HepG2 (cell line): ENCODE data around the gene RTN4. TPM values are rescaled to one million over a fixed set of nuclear protein-coding genes. Genes with fewer than 3 reads are reported as not detected.

ENCODE experiments used
- AHDC1 ChIP-seq: sonication (generic); formaldehyde crosslinking; IDR thresholded peaks from 2 replicates; pipeline ENCODE4 v1.5.1; 2020; ENCODE audit warnings: mild to moderate bottlenecking, missing genetic modification reagents, borderline replicate concordance
- ESRRA ChIP-seq: sonication (generic); formaldehyde crosslinking; IDR thresholded peaks from 2 replicates; pipeline ENCODE4 v1.5.1; 2020; ENCODE audit warnings: mild to moderate bottlenecking, low read depth, missing genetic modification reagents
- NKX3-1 ChIP-seq: sonication (generic); formaldehyde crosslinking; IDR thresholded peaks from 2 replicates; pipeline ENCODE4 v1.5.0; 2020; ENCODE audit warnings: missing genetic modification reagents
- RXRB ChIP-seq: IDR thresholded peaks from 2 replicates; pipeline ENCODE4 v1.6.1; 2016; ENCODE audit warnings: borderline replicate concordance, missing genetic modification reagents, missing compliant biosample characterization
- ZNF121 ChIP-seq: sonication (generic); formaldehyde crosslinking; IDR thresholded peaks from 2 replicates; pipeline ENCODE4 v1.5.0; 2020; ENCODE audit warnings: mild to moderate bottlenecking, missing genetic modification reagents
- ZNF143 ChIP-seq: sonication (generic); formaldehyde crosslinking; IDR thresholded peaks from 2 replicates; pipeline ENCODE4 v1.4.0; 2020; ENCODE audit warnings: missing genetic modification reagents
- polyA plus RNA-seq, 8 experiments: library from polyadenylated mRNA; depleted of rRNA in 3 of 8; stranded (reverse) in 7 of 8; unstranded in 1 of 8; fragments of >200 nt; fragmentation: Illumina TruSeq in 4 of 8; extraction: Trizol in 4 of 8; gene quantifications; 2 replicates each; pipeline versions ENCODE4 v1.2.1 to v1.2.3, GENCODE V29; 2011 to 2016; ENCODE audit warnings: low read depth in 4 of 8, missing spikeins in 1 of 8, mixed read lengths in 1 of 8; ENCODE audit not compliant: insufficient read depth in 1 of 8
- total RNA-seq, 5 experiments: library from RNA; depleted of rRNA; stranded (reverse); fragments of >200 nt; fragmentation: Illumina TruSeq; extraction: Trizol; gene quantifications; 2 replicates each; pipeline ENCODE4 v1.2.3, GENCODE V29; 2016; ENCODE audit warnings: low read depth in 1 of 5
- TF ChIP-seq, protein P1 (sequence below), 2 experiments: sonication (generic) in 1 of 2; formaldehyde crosslinking in 1 of 2; IDR thresholded peaks; 2 replicates each; pipeline versions ENCODE4 v1.5.1 to v1.6.1; 2011 to 2020; ENCODE audit warnings: borderline replicate concordance in 1 of 2, low read depth in 1 of 2, low read length in 1 of 2, mild to moderate bottlenecking in 1 of 2, missing genetic modification reagents in 1 of 2, moderate library complexity in 1 of 2

Gene RTN4
- total and polyA plus RNA-seq, 2 of the 13 experiments (the other 11 are each of a cell fraction or from before 2014, with no cell fraction given), result 98.4 to 133 TPM

GRCh38 chr2:55043841-55044240, 6.4 kb downstream of the RTN4 start (continued):
- TF ChIP-seq AHDC1 (CRISPR knock-in tag) (no peak), ESRRA (no peak), ZNF143 (CRISPR knock-in tag) (no peak), ZNF121 (no peak), NKX3-1 (no peak), RXRB (CRISPR knock-in tag) (no peak)
- TF ChIP-seq, protein P1, sequence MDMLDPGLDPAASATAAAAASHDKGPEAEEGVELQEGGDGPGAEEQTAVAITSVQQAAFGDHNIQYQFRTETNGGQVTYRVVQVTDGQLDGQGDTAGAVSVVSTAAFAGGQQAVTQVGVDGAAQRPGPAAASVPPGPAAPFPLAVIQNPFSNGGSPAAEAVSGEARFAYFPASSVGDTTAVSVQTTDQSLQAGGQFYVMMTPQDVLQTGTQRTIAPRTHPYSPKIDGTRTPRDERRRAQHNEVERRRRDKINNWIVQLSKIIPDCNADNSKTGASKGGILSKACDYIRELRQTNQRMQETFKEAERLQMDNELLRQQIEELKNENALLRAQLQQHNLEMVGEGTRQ (IDR thresholded peaks at IDR 0.05; ENCODE audit: low read depth, low read length), result no peak
- TF ChIP-seq, protein P1 (CRISPR knock-in tag; IDR thresholded peaks at IDR 0.05; ENCODE audit: borderline replicate concordance), result no peak
